Measurements from ENCODE around the gene SLC16A6.
"Not testable (repeated sequence)": the region's sequence is repeated elsewhere in the genome, so short reads cannot be mapped to it uniquely, and the experiment has no call there.

DNA sequence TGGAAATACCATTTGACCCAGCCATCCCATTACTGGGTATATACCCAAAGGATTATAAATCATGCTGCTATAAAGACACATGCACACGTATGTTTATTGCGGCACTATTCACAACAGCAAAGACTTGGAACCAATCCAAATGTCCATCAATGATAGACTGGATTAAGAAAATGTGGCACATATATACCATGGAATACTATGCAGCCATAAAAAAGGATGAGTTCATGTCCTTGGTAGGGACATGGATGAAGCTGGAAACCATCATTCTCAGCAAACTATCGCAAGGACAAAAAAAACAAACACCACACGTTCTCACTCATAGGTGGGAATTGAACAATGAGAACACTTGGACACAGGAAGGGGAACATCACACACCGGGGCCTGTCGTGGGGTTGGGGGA lies 9.0 kb downstream of the SLC16A6 start:
- TF ChIP-seq POLR2A (IDR thresholded peaks at IDR 0.05; ENCODE audit: low read length); GATA1 (IDR thresholded peaks at IDR 0.05; ENCODE audit: low read depth, low read length): not testable (repeated sequence)

Measured in erythroblast (primary cell).